Tibial nerve (tissue), 4 donors: ENCODE results near the gene HDAC3.

ENCODE experiments used
- EP300 ChIP-seq, 2 donors: sonication (generic); formaldehyde crosslinking; IDR thresholded peaks; one replicate each; pipeline ENCODE4 v1.6.1; 2017; ENCODE audit warnings: antibody characterized with exemption in 2 of 2, mild to moderate bottlenecking in 1 of 2
- POLR2A ChIP-seq, 2 donors: fragments of 450-650 bp; IDR thresholded peaks; one replicate each; pipeline ENCODE4 v1.6.1; 2017; ENCODE audit warnings: antibody characterized with exemption in 2 of 2, mild to moderate bottlenecking in 2 of 2, moderate library complexity in 2 of 2
- TF ChIP-seq, protein P1 (sequence below), 5 experiments: fragments of 200-600 bp in 3 of 5; fragments of 450-650 bp in 2 of 5; sonication (generic) in 3 of 5; IDR thresholded peaks; one replicate each; pipeline ENCODE4 v1.5.1; 2016 to 2019; ENCODE audit warnings: antibody characterized with exemption in 5 of 5, mild to moderate bottlenecking in 3 of 5, moderate library complexity in 2 of 5

DNA sequence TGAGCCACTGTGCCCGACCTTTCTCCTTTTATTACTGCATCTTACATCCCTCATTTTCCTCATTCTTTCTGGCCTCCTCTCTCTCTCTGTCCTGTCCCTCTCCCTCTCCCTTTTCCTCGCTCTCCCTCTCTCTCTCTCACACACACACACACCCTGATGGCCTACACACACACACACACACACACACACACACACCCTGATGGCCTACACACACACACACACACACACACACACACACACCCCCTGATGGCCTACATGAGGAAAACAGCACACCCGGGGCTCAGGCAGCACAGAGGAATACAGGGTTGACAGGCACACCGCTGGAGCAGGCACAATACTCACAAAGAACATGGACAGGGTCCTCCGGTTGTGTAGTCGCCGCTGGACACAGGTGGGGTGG, 18.4 kb upstream of the HDAC3 start:
- TF ChIP-seq, protein P1, sequence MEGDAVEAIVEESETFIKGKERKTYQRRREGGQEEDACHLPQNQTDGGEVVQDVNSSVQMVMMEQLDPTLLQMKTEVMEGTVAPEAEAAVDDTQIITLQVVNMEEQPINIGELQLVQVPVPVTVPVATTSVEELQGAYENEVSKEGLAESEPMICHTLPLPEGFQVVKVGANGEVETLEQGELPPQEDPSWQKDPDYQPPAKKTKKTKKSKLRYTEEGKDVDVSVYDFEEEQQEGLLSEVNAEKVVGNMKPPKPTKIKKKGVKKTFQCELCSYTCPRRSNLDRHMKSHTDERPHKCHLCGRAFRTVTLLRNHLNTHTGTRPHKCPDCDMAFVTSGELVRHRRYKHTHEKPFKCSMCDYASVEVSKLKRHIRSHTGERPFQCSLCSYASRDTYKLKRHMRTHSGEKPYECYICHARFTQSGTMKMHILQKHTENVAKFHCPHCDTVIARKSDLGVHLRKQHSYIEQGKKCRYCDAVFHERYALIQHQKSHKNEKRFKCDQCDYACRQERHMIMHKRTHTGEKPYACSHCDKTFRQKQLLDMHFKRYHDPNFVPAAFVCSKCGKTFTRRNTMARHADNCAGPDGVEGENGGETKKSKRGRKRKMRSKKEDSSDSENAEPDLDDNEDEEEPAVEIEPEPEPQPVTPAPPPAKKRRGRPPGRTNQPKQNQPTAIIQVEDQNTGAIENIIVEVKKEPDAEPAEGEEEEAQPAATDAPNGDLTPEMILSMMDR (IDR thresholded peaks at IDR 0.05) = no peak
- TF ChIP-seq EP300 (IDR thresholded peaks at IDR 0.05) (no peak), POLR2A (IDR thresholded peaks at IDR 0.05) (no peak)
